Activated CD4-positive, CD25-positive, alpha-beta regulatory T cell treated with anti-CD3 and anti-CD28 coated beads, Interleukin-2, amount 50 U/mL, for 24 hours (primary cell): ENCODE results near the gene MAP4K4.
"Not testable (repeated sequence)": the region's sequence is repeated elsewhere in the genome, so short reads cannot be mapped to it uniquely, and the experiment has no call there.

Source experiments
- ATAC-seq, 2 donors: fragments of 150-1000 bp; cut with Tn5 transposase; one replicate each; pipeline ENCODE4 v1.10.0; 2021; ENCODE audit warnings: mild to moderate bottlenecking in 1 of 2, moderate library complexity in 1 of 2

Gene MAP4K4

DNA sequence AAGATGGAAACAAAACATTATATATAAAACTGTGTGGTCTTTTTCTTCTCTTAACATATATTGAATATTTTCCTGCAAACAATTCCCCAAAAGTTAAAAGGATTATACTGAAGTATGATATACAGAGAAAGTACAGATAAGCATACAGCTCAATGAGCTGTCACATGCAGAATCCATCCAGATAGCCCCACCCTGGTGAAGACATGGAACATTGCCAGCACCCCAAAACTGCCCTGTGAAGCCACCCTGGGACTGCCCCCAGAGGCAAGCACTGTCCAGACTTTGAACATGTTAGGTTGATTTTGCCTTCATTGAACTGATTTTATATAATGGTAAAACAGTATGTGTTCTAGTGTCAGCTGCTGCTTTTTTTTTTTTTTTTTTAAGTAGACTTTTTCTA, 182.0 kb downstream of the MAP4K4 start:
- ATAC-seq: no peak

DNA sequence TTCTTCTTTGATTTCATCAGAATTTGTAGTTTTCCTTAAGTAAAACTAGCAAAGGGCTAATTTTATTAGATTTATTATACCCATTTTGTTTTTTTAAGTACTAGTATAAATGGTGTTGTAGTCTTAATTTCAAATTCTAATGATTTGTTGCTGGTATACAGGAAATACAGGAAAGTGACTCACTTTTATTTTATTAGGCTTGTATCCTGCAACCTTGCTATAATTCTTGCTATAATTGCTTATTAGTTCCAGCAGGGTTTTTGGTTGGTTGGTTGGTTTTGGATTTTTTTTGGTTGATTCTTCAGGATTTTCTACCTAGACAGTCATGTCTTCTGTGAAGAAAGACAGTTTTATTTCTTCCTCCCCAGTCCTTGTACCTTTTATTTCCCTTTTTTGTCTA, 183.6 kb downstream of the MAP4K4 start:
- ATAC-seq: no peak

DNA sequence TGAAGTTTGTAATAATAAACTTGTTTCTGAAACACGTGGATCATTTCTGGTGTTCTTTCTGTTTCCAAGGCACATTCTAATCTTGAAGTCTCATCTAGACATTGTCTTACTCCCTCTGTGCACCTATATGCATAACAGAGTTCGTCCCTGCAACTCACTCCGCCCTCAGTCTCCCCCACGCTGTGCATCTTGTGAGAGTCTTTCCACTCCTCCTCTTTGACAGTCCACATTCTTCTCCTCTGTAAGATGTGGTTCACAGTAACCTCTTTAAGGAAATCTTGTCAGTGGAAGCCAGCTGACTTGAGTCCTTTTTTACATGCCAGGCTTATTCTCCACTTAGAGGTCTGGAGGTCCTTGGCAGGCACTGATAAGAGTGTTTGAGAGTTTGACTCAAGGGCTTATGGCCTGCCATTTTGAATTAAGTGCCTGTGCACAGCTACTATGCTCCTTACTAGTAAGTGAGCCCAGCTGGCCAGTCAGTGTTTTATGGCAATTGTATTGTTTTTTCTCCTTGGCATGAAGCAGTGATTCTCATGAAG, 185.3 kb downstream of the MAP4K4 start:
- ATAC-seq: no peak

DNA sequence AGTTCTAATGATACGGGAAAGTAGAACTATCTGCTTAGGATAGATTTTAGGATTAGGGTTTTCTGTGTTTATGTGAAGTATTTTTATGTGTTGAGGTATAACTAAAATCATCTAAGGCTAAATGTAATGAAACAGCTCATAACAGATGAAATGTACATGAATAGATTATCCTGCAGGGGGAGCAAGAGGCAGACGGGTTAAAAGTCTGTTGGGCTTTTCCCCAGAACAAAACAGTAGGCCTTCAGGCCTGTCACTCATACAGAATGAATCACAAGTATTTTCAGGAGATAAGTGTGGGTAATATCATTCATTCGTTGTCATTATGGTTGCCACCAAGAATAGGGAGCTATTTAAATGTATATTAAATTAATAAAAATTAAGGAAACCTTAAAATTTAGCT, 186.4 kb downstream of the MAP4K4 start:
- ATAC-seq: peak; percentile 94 to 97

DNA sequence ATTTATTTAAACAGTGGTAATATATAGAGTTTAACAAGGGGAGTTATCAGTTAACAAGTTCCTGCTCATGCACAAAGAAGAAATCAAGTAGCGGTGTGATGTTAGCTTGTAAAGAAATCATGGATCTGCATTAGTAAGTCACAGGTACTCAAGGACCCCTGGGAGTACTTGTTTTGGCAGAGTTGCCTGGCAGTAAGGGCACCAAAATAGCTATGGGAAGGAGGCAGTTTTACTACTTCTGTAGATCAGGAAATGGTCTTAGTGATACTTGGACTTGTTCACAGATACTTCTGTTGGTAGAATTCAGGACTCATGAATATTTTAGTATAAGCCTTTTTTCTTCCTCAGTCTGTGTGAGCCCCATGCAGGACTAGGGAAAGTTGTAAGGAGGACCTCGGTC, 186.9 kb downstream of the MAP4K4 start:
- ATAC-seq: no peak

DNA sequence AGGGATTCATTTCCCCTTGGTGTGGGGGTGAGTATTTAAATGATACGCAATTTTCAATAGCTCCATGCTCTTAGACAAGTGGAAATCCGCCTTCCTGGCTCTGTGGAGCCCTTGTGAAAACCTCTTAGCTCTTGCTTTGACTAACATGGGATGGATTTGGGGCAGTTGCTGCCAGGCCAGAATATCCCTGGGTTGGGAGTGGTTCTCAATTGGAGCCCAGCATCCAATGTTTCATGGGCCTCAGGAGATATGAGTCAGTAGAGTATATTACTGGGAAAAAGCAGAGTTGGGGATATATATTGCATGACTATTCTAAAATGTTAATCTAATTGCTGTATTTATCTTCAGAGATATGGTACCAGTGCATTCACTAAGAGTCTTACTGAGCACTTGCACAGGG, 189.8 kb downstream of the MAP4K4 start:
- no peak for ATAC-seq

DNA sequence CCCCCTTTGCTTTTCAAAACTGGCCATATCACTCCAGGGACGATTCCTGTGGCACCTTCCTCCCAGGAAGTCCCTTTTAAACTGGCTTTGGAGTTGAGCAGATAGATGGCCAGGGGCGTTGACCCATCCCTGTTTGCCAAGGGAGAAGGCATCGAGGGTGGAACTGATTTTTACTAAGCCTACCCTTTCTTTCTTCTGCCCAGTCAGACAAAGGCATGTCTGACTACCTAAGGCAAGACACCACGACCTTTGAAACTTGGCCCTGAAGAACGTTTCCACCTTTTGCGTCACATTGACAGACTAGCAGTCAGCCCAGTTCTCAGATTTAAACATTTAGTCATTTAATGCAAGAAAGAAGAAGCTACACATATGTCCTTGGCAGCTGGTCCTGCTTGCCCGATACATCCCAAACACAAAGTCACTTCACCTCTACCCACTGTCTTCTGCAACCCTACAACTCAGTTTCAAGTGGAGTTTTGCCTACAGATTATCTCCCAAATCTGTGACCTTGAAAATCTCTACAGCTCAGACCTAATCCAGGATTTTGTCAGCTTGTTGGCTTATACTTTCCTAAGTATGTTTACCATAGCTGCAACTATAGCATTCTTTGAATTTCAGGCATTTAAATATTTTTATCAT, 192.1 kb downstream of the MAP4K4 start:
- ATAC-seq: no peak

DNA sequence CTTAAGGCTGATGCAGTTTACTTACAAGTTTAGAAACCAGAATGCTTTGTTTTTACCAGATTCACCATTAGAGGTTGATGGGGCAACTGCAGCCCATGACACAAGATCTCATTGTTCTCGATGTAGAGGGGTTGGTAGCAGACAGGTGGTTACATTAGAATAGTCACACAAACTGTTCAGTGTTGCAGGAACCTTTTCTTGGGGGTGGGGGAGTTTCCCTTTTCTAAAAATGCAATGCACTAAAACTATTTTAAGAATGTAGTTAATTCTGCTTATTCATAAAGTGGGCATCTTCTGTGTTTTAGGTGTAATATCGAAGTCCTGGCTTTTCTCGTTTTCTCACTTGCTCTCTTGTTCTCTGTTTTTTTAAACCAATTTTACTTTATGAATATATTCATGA, 194.9 kb downstream of the MAP4K4 start:
- no peak for ATAC-seq

DNA sequence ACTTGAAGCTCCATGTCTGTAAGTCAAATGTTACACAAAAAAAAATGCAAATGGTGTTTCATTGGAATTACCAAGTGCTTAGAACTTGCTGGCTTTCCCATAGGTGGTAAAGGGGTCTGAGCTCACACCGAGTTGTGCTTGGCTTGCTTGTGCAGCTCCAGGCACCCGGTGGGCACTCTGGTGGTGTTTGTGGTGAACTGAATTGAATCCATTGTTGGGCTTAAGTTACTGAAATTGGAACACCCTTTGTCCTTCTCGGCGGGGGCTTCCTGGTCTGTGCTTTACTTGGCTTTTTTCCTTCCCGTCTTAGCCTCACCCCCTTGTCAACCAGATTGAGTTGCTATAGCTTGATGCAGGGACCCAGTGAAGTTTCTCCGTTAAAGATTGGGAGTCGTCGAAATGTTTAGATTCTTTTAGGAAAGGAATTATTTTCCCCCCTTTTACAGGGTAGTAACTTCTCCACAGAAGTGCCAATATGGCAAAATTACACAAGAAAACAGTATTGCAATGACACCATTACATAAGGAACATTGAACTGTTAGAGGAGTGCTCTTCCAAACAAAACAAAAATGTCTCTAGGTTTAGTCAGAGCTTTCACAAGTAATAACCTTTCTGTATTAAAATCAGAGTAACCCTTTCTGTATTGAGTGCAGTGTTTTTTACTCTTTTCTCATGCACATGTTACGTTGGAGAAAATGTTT, 196.3 kb downstream of the MAP4K4 start:
- ATAC-seq: no peak

DNA sequence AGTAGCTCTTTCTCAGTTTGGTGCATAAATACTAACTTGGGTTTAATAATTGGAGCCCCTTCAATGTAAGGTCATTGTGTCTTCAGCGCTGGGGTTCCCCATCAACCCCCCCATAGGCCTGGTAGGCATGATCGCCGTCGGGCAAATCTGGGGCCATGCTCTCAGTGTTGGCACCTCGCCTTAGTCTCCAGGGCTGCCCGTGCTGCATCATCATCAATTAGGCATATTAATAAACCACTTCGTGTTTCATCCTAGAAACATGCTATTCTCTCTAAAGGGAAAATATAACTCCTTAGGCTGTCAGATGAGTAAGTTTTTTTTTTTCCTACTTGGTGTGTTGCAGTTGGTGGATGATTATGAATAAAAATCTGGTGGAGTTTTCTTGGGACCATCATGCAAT, 197.5 kb downstream of the MAP4K4 start:
- no peak for ATAC-seq

DNA sequence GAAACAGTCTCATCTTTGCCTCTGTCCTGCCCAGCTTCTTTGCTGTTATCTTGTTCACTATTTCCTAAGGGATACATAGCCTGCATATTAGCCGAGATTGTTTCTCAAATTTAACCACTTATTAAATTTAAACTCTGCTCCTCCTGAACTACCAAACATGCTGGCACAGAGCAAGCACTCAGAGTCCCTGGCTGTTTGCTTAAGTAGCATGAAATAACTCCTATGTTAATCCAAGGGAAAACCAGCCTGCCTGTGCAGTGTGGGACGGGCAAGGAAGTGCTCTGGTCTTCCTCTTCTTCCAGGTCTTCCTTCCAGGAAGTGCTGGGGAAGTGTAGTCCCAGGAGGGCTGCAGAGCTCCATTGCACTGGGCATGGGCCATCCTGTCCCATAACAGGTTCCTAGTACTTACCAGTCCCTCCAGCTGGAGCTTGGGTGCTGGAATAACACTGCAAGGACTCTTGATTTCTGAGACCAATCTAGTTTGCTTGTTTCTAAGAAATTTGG, 198.4 kb downstream of the MAP4K4 start:
- ATAC-seq: no peak

DNA sequence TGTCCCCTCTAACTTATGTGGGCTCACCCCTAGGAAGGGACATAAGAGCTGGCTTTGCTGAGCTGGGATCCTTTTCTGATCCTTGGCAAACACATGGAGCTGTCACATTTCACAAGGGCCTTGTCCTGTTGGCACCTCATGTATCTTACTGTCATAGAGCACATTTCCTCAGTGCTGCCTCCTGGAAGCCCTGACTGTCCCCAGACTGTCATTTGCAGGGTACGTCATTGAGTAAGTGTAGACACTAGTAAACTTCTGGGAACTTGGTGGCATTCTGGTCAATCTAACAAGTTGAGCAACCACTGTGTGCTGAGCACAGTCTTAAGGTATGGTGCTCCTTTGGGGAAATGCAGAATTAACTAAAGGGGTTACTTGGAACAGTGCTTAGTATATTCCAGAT, 199.8 kb downstream of the MAP4K4 start:
- no peak for ATAC-seq

DNA sequence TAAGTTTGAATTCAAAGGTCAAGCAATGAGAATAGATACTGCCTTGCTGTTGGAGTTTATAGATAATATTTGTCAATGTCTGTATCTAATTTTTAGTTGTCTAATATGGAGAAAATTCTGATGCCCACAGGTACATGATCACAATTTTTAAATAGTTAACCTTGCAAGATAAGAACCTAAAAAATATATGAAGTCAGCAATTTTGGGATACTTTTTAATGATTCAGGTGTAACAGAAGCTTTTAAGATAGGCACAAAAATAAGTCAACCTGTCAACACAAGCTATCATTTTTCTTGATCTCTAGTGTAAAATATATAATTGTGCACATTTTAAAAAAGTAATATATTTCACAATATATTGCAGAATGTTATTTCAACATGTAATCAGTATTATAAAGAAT, 201.8 kb downstream of the MAP4K4 start:
- ATAC-seq: no peak

DNA sequence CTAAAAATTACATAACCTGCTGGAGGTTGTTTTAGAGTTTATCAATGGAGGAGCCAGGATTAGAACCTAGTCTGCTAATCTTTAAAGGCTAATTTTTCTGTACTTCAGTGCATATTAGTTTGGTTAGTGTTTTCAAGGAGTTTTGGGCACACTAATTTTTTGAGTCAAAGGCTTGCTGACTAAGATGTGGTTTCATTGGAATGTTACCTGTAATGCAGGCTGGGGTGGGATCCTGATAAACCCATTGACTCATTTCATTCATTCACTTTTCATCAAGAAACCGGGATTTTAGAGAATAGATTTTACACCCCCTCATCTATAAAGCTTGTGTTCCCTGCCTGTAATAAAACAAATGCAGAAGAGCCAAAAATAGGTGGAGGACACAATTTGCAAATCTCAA, 202.4 kb downstream of the MAP4K4 start:
- no peak for ATAC-seq

DNA sequence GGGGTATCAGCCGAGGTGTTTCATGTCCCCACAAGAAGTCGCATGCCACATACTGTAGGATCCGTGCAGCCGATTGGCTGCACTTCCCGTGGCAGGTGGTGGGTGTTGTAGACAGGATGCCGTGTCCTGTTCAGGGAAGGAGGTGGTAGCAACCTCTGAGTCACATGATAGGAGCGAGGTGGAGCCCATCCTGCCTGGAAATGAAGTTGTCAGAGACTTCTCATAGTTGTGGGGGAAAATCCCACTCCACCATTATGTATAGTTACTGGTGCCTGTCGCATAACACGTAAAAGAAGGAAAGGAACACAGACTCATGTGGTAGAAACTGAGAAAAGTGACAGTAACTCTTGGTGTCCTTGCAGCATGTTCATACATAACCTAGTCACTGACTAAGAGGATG, 202.9 kb downstream of the MAP4K4 start:
- ATAC-seq: peak; percentile 67 to 84

DNA sequence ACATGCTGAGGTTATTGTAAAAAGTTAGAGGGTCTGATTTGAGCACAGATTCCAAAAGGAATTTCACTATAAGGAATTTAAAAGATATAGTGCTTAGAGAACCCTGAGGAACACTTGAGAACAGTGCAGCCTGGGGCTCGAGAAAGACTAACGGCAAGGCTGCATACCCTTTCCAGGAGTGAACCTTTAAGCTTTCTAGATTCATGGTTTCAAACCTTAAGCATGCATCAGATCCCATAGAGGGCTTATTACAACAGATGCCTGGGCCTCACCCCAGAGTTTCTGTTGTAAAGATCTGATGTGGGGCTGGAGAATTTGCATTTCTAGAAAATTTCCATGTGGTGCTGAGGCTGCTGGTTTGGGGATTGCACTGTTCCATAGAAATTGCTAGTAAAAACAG, 203.7 kb downstream of the MAP4K4 start:
- ATAC-seq: no peak

DNA sequence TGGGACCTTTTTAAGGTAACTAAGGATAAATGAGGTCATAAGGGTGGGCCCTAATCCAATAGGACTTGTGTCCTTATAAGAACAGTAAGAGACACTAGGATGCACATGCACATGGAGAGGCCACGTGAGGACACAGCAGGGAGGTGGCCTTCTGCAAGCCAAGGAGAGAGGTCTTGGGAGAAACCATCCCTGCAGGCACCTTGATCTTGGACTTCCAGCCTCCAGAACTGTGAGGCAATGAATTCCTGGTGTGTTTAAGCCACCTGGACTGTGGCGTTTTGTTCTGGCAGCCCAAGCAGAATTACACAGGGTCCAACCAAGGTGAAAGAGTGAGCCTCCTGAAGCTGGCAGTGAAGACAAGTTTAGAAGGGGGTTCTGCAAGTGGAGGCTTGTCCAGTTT, 204.7 kb downstream of the MAP4K4 start:
- ATAC-seq: no peak

DNA sequence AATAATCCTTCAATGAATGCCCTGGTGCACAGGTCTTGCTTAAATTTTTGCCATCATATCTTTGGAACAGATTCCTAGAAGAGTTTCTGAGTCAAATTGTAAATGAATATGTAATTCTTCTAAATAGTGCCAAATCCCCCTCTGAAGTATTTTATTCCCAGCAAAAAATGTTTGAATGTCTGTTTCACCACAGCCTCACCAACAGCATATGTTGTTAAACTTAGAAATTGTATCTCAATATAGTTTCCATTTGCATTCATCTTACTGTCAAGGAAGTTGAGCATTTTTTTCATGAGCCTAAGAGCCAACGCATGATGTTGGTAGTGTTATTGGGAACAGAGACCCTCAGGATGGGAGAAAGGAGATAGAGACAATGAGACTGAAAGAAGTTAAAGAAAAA, 207.4 kb downstream of the MAP4K4 start:
- no peak for ATAC-seq

DNA sequence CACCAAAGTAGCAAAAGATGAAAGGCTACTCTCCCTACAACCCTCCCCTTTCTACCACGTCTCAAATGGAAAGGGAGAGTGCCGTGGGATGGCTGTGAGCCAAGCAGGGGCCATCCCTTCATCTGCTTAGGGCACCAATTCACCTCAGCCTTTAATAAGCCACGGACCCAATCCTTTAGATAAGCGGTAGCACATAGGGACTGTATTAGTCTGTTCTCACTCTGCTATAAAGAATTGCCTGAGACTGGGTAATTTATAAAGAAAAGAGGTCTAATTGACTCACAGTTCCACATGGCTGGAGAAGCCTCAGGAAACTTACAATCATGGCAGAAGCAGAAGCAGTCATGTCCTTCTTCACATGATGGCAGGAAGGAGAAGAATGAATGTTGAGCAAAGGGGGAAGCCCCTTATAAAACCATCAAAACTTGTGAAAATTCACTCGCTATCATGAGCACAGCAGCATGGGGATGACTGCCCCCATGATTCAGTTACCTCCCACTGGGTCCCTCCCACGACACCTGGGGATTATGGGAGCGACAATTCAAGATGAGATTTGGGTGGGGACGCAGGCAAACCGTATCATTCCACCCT, 208.3 kb downstream of the MAP4K4 start:
- no peak for ATAC-seq

DNA sequence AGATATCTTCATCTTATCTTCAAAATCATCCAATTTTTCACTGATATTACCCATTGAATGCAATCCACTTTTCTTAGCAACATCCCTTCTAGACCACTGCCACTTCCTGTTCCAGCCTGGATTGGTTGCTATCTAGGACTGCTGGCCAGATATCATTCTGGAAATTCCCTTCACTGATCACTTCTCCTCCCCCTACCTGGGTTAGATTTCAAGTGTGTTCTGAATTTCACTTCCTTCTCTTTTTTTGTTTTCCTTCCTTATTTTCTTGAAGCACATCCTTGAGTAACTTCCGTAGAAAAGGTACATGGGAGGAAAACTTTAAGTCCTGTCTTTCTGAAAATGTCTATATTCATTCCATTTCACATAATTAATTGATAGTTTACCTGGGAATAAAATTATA, 212.3 kb downstream of the MAP4K4 start:
- no peak for ATAC-seq

DNA sequence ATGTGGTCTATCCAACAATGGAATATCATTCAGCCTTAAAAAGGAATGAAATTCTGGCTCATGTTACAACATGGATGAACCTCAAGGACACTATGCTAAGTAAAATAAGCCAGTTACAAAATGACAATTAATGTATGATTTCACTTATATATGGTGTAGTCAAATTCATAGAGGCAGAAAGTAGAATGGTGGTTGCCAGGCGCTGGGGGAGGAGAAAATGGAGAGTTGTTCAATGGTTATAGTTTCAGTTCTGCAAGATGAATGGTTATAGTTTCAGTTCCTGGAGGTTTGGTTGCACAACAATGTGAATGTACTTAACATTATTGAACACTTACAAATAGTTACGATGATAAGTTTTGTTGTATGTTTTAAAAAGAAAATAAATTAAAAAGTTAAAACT, 215.0 kb downstream of the MAP4K4 start:
- ATAC-seq: peak; percentile 58 to 65

DNA sequence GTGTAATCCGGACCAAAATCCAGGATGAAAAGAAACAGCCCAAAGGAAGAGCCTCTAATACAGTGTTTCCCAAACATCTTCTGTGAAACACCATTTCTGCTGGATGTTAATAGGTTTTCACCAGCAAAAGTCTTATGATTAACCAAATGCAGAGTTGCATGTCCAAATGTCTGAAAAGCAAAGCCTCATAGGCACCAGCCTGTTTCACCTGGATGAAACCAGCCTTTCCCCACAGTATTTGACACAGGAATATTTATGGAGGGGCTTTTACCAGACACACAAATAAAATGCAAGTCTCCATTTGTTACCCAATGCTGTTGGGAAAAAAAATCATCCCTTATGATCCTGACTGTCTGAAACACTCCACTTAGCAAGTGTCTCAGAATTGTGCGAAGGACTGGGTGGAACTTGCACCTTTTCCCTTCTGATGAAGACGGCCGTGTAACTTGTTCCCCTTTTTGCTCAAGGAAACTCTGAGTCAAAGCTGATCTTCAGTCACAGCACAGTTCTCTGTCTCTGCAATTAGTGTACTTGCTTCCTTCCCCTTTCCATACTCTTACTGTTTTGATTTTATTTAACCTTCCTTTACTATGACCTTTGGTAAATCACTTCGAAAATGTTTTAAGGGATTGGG, 223.9 kb downstream of the MAP4K4 start:
- no peak for ATAC-seq

DNA sequence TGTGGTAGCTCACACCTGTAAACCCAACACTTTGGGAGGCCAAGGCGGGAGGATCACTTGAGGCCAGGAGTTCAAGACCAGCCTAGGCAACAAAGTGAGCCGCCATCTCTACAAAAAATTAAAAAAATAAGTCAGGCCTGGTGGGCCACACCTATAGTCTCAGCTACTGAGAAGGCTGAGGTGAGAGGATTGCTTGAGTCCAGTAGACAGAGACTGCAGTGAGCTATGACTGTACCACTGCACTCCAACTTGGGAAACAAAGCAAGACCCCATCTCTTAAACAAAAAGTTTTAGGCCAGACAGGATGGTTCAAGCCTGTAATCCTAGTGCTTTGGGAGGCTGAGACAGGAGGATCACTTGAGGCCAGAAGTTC, 224.4 kb downstream of the MAP4K4 start:
- ATAC-seq: no peak

DNA sequence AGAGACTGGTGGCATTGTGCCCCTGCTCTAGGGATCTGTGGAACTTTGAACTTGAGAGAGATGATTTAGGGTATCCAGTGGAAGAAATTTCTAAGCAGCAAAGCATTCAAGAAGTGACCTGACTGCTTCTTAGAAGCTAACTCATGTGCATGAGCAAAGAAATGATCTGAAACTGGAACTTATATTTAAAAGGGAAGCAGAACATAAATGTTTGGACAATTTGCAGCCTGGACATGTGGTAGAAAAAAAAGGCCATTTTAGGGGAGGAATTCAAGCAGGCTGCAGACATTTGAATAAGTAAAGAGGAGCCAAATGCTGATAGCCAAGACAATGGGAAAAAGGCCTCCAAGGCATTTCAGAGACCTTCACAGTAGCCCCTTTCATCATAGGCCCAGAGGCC, 226.8 kb downstream of the MAP4K4 start:
- not testable (repeated sequence) for ATAC-seq
